Fibroblast of skin of right quadriceps (primary cell): ENCODE measurements around the gene SLC6A6.
"Not testable (repeated sequence)": the region's sequence is repeated elsewhere in the genome, so short reads cannot be mapped to it uniquely, and the experiment has no call there.

ENCODE experiments used
- DNase-seq: peaks from one replicate; pipeline ENCODE4 v3.0.0-alpha.2; 2013

The SLC6A6 gene

GRCh38 chr3:14508966-14509795 lies 106.8 kb downstream of the SLC6A6 start:
- DNase-seq, result peak; percentile 26

DNA sequence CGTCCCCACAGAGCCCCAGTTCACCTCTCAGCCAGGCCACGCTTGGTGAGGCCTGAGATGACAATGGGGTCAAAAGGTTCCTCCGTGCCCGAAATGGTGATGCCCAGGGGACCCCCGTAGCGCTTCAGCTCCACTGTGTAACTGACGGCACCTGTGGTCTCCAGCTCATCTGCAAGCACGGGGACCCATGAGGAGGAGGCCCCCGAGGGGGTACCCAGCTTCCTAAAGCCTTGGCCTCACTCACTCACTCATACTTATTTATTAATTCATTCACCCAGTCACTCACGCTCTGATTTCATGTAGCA lies 107.3 kb downstream of the SLC6A6 start:
- DNase-seq, result no peak

DNA sequence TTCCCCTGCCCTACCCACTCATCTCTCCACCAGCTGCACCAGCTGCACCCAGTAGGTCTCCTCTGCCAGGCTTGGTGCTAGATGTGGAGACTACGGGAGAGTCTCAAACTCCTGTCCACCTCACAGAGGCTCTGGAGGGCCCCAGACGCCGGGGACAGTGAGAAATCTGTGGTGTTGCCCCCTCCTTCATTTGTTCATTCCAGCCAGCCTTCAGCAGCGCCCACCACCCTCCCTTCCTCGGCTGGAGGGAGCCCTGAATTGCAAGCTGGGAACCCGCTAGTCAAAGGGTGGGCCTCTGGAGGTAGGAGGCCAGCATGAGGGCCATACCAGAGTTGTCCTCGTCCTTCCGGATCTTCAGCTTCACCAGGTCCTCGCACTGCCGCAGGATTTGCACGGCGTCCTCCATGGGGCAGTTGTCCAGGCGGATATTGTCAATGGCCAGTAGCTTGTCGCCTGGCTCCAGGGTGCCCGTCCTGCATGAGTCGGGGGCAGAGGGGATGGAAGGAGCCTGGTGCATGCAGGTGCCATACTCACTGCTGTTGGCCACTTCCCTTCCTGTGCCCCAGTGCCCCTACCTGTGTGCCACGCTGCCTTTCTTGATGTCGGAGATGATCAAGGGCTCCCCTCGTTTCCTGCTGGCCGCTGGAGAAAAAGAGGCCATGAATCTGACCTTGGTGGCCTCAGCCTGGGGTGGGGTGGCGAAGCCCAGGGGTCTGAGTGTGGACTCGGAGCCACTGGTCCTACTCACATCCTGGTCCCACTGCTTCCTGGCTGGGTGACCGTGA lies 108.6 kb downstream of the SLC6A6 start:
- DNase-seq, result no peak

DNA sequence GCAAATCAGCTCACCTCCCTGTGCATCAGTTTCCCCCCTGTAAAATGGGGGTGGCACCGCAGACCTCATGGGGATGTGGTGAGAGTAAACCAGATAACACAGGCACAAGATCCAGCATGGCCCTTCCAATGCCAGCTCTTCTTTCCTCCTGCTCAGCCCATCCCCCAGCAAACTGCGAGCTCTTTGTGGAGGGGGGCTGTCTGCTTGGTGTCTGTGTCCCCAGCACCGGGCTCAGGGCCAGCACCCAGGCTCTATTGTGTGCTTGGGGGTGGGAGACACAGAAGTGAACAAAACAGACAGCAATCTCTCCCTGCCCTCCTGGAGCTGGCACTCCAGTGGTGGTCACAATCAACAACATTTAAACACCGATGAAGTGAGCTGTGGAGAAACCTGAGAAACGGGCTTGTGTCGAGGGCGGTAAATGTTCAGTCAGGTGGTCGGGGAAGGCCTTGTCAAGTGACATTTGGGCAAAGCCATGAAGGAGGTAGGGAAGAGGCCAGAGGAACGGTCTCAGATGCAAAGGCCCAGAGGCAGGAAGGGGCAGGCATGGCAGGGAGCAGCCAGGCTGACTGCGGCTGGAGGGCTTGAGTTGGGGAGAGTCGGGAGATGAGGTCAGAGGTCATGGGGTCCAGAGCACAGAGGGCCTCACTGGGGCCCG lies 109.3 kb downstream of the SLC6A6 start:
- DNase-seq, result no peak

- no peak for DNase-seq
These were observed 110.0 kb downstream of the SLC6A6 start for GRCh38 chr3:14512281-14512941.

DNA sequence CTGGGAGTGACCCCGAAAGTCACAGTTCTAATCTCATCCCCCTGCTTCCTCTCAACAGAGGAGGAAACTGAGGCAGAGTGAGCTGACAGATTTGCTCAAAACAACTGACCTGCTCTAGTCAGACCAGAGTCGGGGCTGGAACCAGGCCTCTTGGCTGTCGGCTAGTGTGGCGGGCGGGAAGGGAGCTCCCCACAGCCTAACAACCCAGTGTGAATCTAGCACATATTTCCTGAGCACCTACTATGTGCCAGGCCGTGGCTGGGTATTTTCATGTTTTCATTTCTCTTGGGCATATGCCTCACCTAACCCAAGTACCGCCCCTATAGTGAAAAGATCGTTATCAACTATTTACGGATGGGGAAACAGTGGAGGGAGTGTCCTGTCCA lies 110.5 kb downstream of the SLC6A6 start:
- no peak for DNase-seq

DNA sequence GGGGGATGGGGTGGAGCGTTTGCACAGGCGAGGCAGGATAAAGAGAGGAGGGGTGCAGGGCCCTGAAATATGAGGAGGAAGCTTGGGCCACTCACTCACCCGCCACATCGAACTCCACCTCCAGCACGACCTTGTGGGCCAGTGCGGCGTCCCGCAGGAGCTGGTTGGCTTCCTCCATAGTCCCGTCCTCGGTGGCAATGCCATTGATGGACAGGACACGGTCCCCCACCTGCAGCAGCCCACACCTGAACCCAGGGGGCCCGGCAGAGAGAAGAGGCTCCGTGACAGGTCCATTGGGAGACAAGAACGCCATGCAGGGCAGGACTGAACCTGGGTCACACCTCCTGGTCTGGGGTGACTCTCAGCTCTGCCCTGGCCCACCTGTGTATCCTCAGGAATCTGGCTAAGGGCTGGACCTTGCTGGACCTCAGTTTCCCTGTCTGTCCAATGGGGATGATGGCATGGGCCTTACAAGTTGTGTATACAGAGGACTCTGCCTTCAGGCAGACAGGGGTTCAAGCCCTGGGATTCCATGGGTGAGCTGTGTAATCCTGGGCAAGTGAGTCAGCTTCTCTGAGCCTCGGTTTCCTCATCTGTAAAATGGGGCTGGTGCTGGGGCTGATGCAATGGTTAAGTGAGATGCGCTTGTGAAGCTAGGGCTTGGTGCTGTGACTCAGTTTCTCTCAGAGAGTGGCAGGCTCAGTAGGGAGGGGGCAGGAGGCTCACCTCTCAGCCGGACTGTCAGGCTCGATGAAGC lies 111.3 kb downstream of the SLC6A6 start:
- no peak for DNase-seq

DNA sequence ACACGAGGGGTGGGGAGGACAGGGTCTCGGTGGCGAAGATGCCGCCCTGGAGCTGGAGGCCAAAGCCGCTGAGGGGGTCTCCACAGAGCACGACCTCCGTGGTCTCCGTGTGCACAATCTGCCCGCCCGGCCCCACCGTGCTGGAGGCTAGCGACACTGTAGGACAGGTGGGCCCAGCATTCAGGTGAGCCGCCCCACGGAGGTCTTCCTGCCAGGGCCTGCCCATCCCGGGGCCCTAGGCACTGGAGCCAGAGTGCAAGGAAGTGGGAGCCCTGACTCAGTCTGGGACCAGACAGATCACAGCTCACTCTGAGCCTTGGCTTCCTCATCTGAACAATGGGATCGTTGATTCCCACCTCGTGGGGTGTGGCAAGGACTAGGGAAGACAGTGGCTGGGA lies 111.9 kb downstream of the SLC6A6 start:
- DNase-seq, result no peak

- DNase-seq, result not testable (repeated sequence)
These were observed 113.1 kb downstream of the SLC6A6 start for GRCh38 chr3:14515526-14515925.

GRCh38 chr3:14516738-14517345 lies 114.4 kb downstream of the SLC6A6 start:
- no peak for DNase-seq

DNA sequence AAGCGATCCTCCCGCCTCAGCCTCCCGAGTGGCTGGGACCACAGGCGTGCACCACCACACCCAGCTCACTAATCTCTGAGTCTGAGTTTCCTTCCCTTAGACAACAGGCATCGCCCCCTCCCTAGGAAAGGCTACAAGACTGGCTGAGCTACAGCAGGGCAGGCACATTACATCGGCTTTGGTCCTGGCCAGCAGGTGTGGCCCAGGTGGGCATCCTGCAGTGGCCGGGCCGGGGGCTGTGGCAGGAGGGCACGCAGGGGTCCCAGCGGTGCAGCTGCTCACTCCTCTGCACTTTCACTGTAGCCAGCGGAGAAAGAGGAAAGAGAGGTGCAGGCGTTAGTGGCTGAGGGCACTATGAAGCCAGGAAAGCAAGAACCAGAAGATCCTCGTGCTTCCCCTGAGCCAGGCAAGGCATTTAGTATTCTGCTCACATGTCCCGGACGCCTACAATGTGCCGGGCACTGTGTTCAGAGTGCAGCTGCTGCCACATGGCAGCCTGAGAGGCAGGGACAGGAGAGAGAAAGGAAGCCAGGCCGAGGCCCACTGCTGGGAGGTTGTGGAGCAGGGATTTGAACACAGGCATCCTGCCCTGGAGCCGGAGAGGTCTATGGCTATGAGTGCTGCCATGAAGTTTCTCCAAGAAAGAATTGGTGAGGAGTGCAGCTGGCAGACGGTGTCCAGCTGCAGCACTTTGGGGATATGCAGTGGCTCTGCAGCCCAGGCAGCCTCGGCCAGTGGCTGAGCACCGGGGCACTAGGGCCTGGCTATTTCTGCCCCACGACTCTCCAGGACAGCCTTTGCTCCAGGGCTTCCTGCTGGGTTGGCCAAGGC lies 115.4 kb downstream of the SLC6A6 start:
- DNase-seq, result no peak

DNA sequence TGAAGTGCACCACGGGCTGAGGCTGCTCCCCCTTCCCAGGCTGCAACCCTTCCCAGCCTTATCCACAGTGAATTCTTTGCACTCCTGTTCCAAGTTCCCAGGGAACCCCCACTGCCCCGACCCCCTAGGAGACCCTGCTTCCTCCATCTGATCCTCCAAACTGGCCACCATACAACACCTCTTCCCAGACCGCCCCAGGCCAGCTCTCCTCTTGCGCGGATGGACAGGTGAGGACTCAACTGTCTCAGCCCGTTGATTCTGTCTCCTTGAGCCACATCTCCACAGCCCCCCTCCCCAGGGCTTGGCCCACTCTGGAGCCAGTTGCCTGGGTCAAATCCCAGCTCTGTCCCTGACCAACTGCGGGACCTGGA lies 116.0 kb downstream of the SLC6A6 start:
- DNase-seq, result no peak

DNA sequence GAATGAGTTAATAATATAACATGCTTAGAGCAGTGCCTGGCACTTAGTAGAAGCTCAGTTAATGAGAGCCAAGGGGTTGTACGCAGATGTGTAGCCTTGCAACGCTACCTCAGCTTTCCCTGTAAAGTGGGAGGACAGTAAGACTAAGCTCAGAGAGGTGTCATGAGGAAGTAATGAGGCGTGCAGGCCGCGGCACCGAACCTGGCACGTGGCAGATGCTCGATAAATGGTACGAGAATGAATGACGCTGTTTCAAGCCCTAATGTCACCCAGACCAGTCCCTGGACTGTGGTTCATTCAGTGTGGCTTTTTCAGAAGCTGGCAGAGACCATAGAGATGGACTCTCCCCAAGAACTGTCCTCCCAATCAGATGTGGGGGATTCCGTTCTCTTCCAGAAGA lies 116.5 kb downstream of the SLC6A6 start:
- DNase-seq, result no peak

DNA sequence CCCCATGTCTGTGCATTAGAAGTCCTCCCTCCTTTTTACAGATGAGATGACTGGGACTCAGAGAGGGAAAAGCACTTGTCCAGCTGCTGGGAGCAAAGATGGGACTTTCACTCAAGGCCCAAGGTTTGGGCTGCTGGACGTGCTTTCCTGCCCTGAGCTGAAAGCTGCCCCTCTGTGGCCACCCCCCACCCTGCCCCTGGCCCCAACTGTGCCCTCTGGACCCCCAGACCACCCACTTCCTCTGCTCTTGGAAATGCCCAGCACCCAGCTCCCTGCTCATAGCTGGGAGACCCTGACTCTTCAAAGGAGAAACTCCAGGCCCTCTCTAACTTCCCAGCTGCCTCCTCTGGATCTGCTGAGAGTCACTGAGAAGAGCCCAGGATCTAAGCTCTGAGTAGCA lies 117.0 kb downstream of the SLC6A6 start:
- DNase-seq, result no peak

DNA sequence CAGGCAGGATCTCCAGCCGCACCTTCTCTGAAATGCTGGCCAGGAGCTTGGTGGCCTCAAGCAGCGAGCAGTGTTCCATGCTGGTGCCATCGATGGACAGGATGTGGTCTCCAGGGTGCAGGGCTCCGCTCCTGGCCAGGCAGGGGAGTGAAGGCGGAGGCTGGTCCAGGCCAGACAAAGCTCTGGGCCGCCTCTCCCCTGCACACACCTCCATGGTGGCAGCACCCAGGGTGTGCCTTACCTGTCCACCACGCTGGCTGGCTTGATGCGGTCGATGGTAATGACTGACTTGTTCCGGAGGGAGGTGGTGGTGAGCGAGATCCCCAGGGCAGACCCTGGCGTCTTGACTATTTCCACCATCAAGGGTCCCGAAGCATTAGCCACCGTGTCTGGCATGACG lies 117.7 kb downstream of the SLC6A6 start:
- DNase-seq, result no peak

DNA sequence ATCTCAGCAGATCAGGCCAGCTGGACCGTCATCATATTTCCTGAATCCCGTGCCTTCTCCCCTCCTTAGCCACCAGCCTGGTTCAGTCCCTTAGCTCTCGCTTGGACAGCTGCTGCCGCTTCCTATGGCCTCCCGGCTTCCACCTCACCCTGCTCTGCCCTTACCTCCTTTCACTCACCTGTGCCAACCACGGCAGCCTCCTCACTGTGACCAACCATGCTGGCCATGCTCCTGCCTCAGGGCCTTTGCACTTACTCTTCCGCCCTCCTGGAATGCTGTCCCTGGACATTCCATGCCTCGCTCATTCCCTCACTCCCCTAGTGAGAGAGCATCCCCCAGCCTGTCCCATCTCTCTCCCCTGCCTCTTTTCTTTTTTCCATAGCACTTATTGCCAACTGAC lies 118.6 kb downstream of the SLC6A6 start:
- no peak for DNase-seq

GRCh38 chr3:14521611-14522010 lies 119.2 kb downstream of the SLC6A6 start:
- no peak for DNase-seq

GRCh38 chr3:14522129-14522691 lies 119.8 kb downstream of the SLC6A6 start:
- DNase-seq, result no peak

DNA sequence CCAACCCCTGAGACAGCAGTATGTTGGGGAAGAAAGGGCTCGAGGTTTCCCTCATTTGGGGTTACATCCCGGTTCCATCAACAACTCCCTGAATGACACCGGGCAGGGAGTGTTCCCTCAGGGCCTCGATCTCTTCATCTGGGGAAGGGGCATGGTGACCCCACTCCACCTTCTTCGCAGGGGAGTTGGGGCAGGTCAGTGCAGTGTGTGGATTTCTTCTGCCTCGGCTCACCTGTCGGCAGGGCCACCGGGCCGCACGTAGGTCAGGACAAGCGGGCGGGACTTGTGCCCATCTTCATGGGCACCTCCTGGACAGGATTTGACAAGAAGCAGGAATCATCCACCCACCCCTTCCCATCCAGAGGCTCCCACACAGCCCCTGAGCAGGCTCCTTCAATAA lies 120.4 kb downstream of the SLC6A6 start:
- DNase-seq, result no peak

DNA sequence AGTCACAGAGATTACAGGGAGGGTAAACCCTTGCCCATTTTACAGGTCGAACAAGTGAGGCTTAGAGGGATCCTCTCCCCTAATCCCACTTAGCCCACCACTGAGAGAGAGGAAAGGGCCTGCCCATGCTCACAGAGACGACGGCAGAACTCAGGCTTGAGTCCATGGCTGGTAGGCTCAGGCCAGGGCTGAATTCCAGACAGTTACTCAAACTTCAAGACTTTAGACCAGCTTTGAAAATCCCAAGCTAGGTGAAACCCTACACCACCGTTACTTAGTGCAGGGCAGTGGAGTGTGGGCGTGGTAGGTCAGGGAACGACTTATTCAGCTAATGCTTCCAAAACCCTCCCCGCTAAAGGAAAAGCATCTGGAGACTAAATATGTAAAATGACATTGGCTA lies 121.4 kb downstream of the SLC6A6 start:
- no peak for DNase-seq

DNA sequence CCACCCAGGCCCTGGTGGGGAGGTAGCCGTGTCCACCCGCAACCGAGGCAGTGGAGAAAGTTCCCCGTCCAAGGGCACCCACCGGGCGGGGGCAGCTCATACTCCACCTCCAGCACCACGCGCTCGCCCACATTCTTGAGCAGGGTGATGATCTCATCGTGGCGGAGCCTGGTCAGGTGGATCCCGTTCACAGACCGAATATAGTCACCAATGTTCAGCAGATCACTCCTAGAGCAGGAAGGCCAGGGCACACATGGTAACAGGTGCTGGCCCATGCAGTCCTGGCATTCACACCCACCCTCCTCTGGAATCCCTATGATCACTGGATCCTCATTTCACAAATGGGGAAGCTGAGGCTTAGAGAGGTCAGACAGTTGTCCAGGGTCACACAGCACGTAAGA lies 121.9 kb downstream of the SLC6A6 start:
- DNase-seq, result no peak
